HCT116 (cell line): Measurements from ENCODE around the gene ATP12A. TPM values are rescaled to one million over a fixed set of nuclear protein-coding genes. Genes with fewer than 3 reads are reported as not detected.

Experiments
- ATAC-seq: fragments of 200-7000 bp; cut with Tn5 transposase; 2 replicates; pipeline ENCODE4 v1.9.1; 2020; ENCODE audit warnings: mild to moderate bottlenecking, moderate library complexity
- BruUV-seq: library from RNA; stranded (reverse); fragments of 400-500 nt; replicated peaks from 2 replicates; lab custom pipeline; 2021; lab: Mats Ljungman, UMichigan
- CTCF ChIA-PET: fragments of 300-600 bp; sonication (Branson Sonifier 250); formaldehyde crosslinking; loops from one replicate; lab custom pipeline; 2021; ENCODE audit warnings: antibody characterized with exemption; lab: Charles Lee
- POLR2A ChIA-PET: fragments of 300-600, 350-600 bp; sonication (Branson Sonifier 250); formaldehyde crosslinking; loops from one replicate; lab custom pipeline; 2021; ENCODE audit warnings: antibody characterized with exemption; lab: Charles Lee
- RAD21 ChIA-PET, 2 experiments: fragments of 300-600 bp; sonication (Branson Sonifier 250); formaldehyde crosslinking; loops; one replicate each; lab custom pipeline; 2023; ENCODE audit warnings: low total read pairs in 2 of 2; ENCODE audit not compliant: uncharacterized antibody in 2 of 2, unreplicated experiment in 2 of 2, low non-redundant PET in 1 of 2; lab: Charles Lee
- DNase-seq: peaks from one replicate; pipeline ENCODE4 v3.0.0-alpha.2; 2010; ENCODE audit warnings: low read depth, low spot score
- H2AFZ ChIP-seq: fragments of 200-600 bp; shearing (Covaris generic), sonication (generic); 2 replicates; pipeline ENCODE4 v1.6.1; 2017; ENCODE audit warnings: low read depth, mixed run types, mixed read lengths, antibody characterized with exemption, low read length; ENCODE audit not compliant: poor library complexity, severe bottlenecking
- H3K27ac ChIP-seq: 2 replicates; pipeline ENCODE4 v1.5.1; 2012; ENCODE audit warnings: low read depth, low read length
- H3K27me3 ChIP-seq: fragments of 200-600 bp; sonication (generic); 2 replicates; pipeline ENCODE4 v1.6.1; 2016; ENCODE audit warnings: mixed run types, low read length, mixed read lengths; ENCODE audit not compliant: insufficient read depth
- H3K36me3 ChIP-seq, 2 experiments: fragments of 200-500 bp in 1 of 2; fragments of 200-600 bp in 1 of 2; sonication (Bioruptor generic) in 1 of 2; sonication (generic) in 1 of 2; 2 replicates each; pipeline versions ENCODE4 v1.5.1 to v1.6.1; 2014 to 2016; ENCODE audit warnings: low read length in 2 of 2, inconsistent platforms in 1 of 2, mixed read lengths in 1 of 2, mixed run types in 1 of 2; ENCODE audit not compliant: insufficient read depth in 2 of 2, control insufficient read depth in 1 of 2
- H3K4me1 ChIP-seq, 2 experiments: fragments of 200-600 bp in 1 of 2; sonication (generic) in 1 of 2; 2 replicates each; pipeline versions ENCODE4 v1.5.1 to v1.6.1; 2012 to 2017; ENCODE audit warnings: low read length in 2 of 2, inconsistent platforms in 1 of 2, mild to moderate bottlenecking in 1 of 2, mixed read lengths in 1 of 2, mixed run types in 1 of 2, moderate library complexity in 1 of 2; ENCODE audit not compliant: insufficient read depth in 2 of 2, control insufficient read depth in 1 of 2
- H3K4me2 ChIP-seq: fragments of 200-600 bp; sonication (generic); 2 replicates; pipeline ENCODE4 v1.6.1; 2017; ENCODE audit warnings: mixed run types, low read length, mixed read lengths
- H3K4me3 ChIP-seq, 2 experiments: fragments of 200-600 bp in 1 of 2; sonication (generic) in 1 of 2; replicated peaks in 1 of 2; 2 replicates each; pipeline ENCODE4 v1.5.1; 2011 to 2016; ENCODE audit warnings: low read length in 2 of 2, control low read depth in 1 of 2, low read depth in 1 of 2, mild to moderate bottlenecking in 1 of 2, mixed read lengths in 1 of 2, mixed run types in 1 of 2
- H3K79me2 ChIP-seq: fragments of 200-600 bp; sonication (generic); 2 replicates; pipeline ENCODE4 v1.6.1; 2017; ENCODE audit warnings: mild to moderate bottlenecking, mixed run types, low read length, moderate library complexity, mixed read lengths; ENCODE audit not compliant: insufficient read depth
- H3K9ac ChIP-seq: fragments of 200-600 bp; sonication (generic); 2 replicates; pipeline ENCODE4 v1.6.1; 2016; ENCODE audit warnings: low read length, mixed read lengths
- H3K9me2 ChIP-seq: fragments of 200-600 bp; sonication (generic), shearing (Covaris generic); 2 replicates; pipeline ENCODE4 v1.6.1; 2017; ENCODE audit warnings: mixed run types, mild to moderate bottlenecking, moderate library complexity; ENCODE audit not compliant: insufficient read depth
- H3K9me3 ChIP-seq, 2 experiments: fragments of 200-500 bp in 1 of 2; fragments of 200-600 bp in 1 of 2; sonication (Bioruptor generic) in 1 of 2; sonication (generic) in 1 of 2; 2 replicates each; pipeline ENCODE4 v1.6.1; 2014 to 2017; ENCODE audit warnings: low read length in 2 of 2, mixed read lengths in 2 of 2, inconsistent platforms in 1 of 2, low read depth in 1 of 2, mild to moderate bottlenecking in 1 of 2, mixed run types in 1 of 2, moderate library complexity in 1 of 2; ENCODE audit not compliant: control insufficient read depth in 1 of 2, insufficient read depth in 1 of 2
- H4K20me1 ChIP-seq: fragments of 200-600 bp; sonication (generic), shearing (Covaris generic); 2 replicates; pipeline ENCODE4 v1.6.1; 2017; ENCODE audit warnings: mixed run types, mild to moderate bottlenecking, moderate library complexity; ENCODE audit not compliant: insufficient read depth
- CEBPB ChIP-seq: IDR thresholded peaks from 2 replicates; pipeline ENCODE4 v1.6.1; 2012; ENCODE audit warnings: low read depth
- ELF1 ChIP-seq: IDR thresholded peaks from 2 replicates; pipeline ENCODE4 v1.6.1; 2012; ENCODE audit warnings: low read depth, borderline replicate concordance
- EZH2 ChIP-seq: fragments of 200-600 bp; sonication (generic); IDR thresholded peaks from 2 replicates; pipeline ENCODE4 v1.6.1; 2017; ENCODE audit warnings: antibody characterized with exemption, mixed run types
- EZH2phosphoT487 ChIP-seq: fragments of 200-600 bp; IDR thresholded peaks from 2 replicates; pipeline ENCODE4 v1.6.1; 2018; ENCODE audit warnings: antibody characterized with exemption, borderline replicate concordance
- FOSL1 ChIP-seq: IDR thresholded peaks from 2 replicates; pipeline ENCODE4 v1.6.1; 2012; ENCODE audit warnings: low read depth
- MAX ChIP-seq: IDR thresholded peaks from 2 replicates; pipeline ENCODE4 v1.6.1; 2012
- POLR2AphosphoS5 ChIP-seq: IDR thresholded peaks from 2 replicates; pipeline ENCODE4 v1.6.1; 2011; ENCODE audit warnings: mild to moderate bottlenecking, low read depth, low read length, moderate library complexity
- RAD21 ChIP-seq: IDR thresholded peaks from 2 replicates; pipeline ENCODE4 v1.6.1; 2012; ENCODE audit warnings: low read depth, mild to moderate bottlenecking
- REST ChIP-seq: IDR thresholded peaks from 2 replicates; pipeline ENCODE4 v1.6.1; 2012; ENCODE audit warnings: low read depth
- TCF7L2 ChIP-seq: IDR thresholded peaks from 2 replicates; pipeline ENCODE4 v1.7.0; 2011; ENCODE audit warnings: borderline replicate concordance, inconsistent platforms; ENCODE audit not compliant: insufficient read depth, insufficient read length; ENCODE audit errors: extremely low read depth
- ZFX ChIP-seq: fragments of 450-650 bp; IDR thresholded peaks from 2 replicates; pipeline ENCODE4 v1.6.1; 2017
- ZNF274 ChIP-seq: fragments of 200-500 bp; sonication (Bioruptor generic); IDR thresholded peaks from 2 replicates; pipeline ENCODE4 v1.6.1; 2014; ENCODE audit warnings: mild to moderate bottlenecking, low read depth, low read length, inconsistent platforms
- intact Hi-C: fragments of 100-400 bp; cut with micrococcal nuclease; formaldehyde crosslinking; loops from 2 replicates; pipeline ENCODE4 v1.10.0; 2022
- total RNA-seq: library from RNA; stranded (reverse); gene quantifications from one replicate; pipeline ENCODE4 v1.2.1, GENCODE V29; 2021; ENCODE audit not compliant: unreplicated experiment

ATP12A gene
- total RNA-seq, 1 experiment from 2014 or later = 0.30 TPM

- CTCF ChIA-PET = no interaction called here
Measured at GRCh38 chr13:24636776-24637175, 43.4 kb upstream of the ATP12A start.

More at GRCh38 chr13:24636776-24637175, 43.4 kb upstream of the ATP12A start:
- no TSS peak for BruUV-seq
- DNase-seq (no peak), ATAC-seq (no peak)
- RAD21 ChIA-PET = no interaction called here
- no peaks in the 10 kb centered on the region for H3K27me3 ChIP-seq
- POLR2A ChIA-PET = no interaction called here
- no peaks in the 10 kb centered on the region for H3K9me3 ChIP-seq
- H3K4me3 ChIP-seq = no peak overlapping the region
- no peak overlapping the region for H3K4me2 ChIP-seq
- no peaks in the 10 kb centered on the region for H3K79me2 ChIP-seq
- H4K20me1 ChIP-seq = no peaks in the 10 kb centered on the region
- H3K4me1 ChIP-seq = peaks cover 0 to 5% of the 10 kb centered on the region in 2 experiments; a peak in 1 of 4 replicates
- H2AFZ ChIP-seq = no peak overlapping the region
- no peak overlapping the region for H3K27ac ChIP-seq
- no peak for TF ChIP-seq ZFX
- no peak for TF ChIP-seq EZH2phosphoT487
- no peak for TF ChIP-seq ELF1
- no peak for TF ChIP-seq ZNF274
- no peak for TF ChIP-seq EZH2
- TF ChIP-seq CEBPB = no peak
- TF ChIP-seq REST = no peak
- TF ChIP-seq POLR2AphosphoS5 = no peak
- no peak for TF ChIP-seq FOSL1
- no peak for TF ChIP-seq TCF7L2
- no peak for TF ChIP-seq RAD21
- TF ChIP-seq MAX = no peak
- intact Hi-C loops = no loop called here
- no peaks in the 10 kb centered on the region for H3K9me2 ChIP-seq
- H3K36me3 ChIP-seq = no peaks in the 10 kb centered on the region
- no peak overlapping the region for H3K9ac ChIP-seq
